SK-N-MC (cell line): ENCODE measurements around the gene MSH3.

ENCODE experiments used
- EZH2 ChIP-seq: fragments of 200-600 bp; sonication (generic); IDR thresholded peaks from one replicate; pipeline ENCODE4 v1.6.1; 2017; ENCODE audit warnings: antibody characterized with exemption
- POLR2AphosphoS5 ChIP-seq: IDR thresholded peaks from 2 replicates; pipeline ENCODE4 v1.6.1; 2012; ENCODE audit warnings: mild to moderate bottlenecking, low read depth, low read length, borderline replicate concordance

DNA sequence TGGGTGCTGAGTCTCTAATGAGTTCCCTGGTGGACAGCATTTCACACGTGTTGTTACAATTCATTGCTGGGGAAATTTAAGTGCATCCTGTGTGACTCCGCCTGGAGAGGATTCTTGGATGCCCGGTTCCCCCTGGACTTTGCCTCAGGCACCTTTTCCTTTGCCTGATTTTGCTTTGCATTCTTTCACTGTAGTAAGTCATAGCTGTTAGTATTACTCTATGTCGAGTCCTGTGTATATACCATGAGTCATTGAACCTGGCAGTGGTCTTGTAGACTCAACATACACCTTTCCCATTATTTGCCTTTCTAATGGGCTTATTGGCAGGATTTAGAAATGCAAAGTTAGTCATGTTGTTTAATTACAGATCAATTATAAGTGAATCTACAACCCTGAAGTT, 82.3 kb downstream of the MSH3 start:
- TF ChIP-seq EZH2 (no peak), POLR2AphosphoS5 (no peak)
